Measurements from ENCODE around the gene CDH18. TPM values are rescaled to one million over a fixed set of nuclear protein-coding genes. Genes with fewer than 3 reads are reported as not detected.

Gene CDH18
- polyA plus RNA-seq, 1 donor from 2014 or later = 5.6 TPM

GRCh38 chr5:19547640-19548039, 440.4 kb downstream of the CDH18 start:
- Histone ChIP-seq H3K4me3 (ENCODE audit: low read length) (no peak overlapping the region), H3K36me3 (ENCODE audit: insufficient read depth, low read length) (no peaks in the 10 kb centered on the region), H3K9me2 (ENCODE audit: insufficient read depth, low read length) (no peaks in the 10 kb centered on the region), H4K20me1 (ENCODE audit: insufficient read depth) (no peaks in the 10 kb centered on the region), H3K27ac (ENCODE audit: low read length) (no peak overlapping the region), H3K9ac (ENCODE audit: low read length) (no peak overlapping the region), H2AFZ (ENCODE audit: low read depth, low read length) (no peak overlapping the region), H3K9me3 (ENCODE audit: low read length) (no peaks in the 10 kb centered on the region), H3K27me3 (ENCODE audit: insufficient read depth, low read depth, low read length) (no peaks in the 10 kb centered on the region), H3K79me2 (replicated peaks; ENCODE audit: insufficient read depth, low read length) (no peaks in the 10 kb centered on the region), H3K4me2 (ENCODE audit: low read length) (no peak overlapping the region), H3F3A (ENCODE audit: insufficient read depth, low read length, poor library complexity, severe bottlenecking) (no peaks in the 10 kb centered on the region)
- TF ChIP-seq RAD21 (conservative IDR thresholded peaks at IDR 0.05) (no peak), POLR2AphosphoS5 (IDR thresholded peaks at IDR 0.05) (no peak), MXI1 (conservative IDR thresholded peaks at IDR 0.05; ENCODE audit: poor library complexity, severe bottlenecking) (no peak), EP300 (conservative IDR thresholded peaks at IDR 0.05; ENCODE audit: poor library complexity, severe bottlenecking) (no peak), EZH2 (IDR thresholded peaks at IDR 0.05; ENCODE audit: borderline replicate concordance, insufficient read depth, low read length, poor library complexity, severe bottlenecking) (no peak), SMC3 (conservative IDR thresholded peaks at IDR 0.05; ENCODE audit: poor library complexity) (no peak), TAF1 (IDR thresholded peaks at IDR 0.05; ENCODE audit: low read depth) (no peak)
- TF ChIP-seq, protein P1, sequence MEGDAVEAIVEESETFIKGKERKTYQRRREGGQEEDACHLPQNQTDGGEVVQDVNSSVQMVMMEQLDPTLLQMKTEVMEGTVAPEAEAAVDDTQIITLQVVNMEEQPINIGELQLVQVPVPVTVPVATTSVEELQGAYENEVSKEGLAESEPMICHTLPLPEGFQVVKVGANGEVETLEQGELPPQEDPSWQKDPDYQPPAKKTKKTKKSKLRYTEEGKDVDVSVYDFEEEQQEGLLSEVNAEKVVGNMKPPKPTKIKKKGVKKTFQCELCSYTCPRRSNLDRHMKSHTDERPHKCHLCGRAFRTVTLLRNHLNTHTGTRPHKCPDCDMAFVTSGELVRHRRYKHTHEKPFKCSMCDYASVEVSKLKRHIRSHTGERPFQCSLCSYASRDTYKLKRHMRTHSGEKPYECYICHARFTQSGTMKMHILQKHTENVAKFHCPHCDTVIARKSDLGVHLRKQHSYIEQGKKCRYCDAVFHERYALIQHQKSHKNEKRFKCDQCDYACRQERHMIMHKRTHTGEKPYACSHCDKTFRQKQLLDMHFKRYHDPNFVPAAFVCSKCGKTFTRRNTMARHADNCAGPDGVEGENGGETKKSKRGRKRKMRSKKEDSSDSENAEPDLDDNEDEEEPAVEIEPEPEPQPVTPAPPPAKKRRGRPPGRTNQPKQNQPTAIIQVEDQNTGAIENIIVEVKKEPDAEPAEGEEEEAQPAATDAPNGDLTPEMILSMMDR (IDR thresholded peaks at IDR 0.05; ENCODE audit: poor library complexity, severe bottlenecking) = no peak
- TF ChIP-seq, protein P2, sequence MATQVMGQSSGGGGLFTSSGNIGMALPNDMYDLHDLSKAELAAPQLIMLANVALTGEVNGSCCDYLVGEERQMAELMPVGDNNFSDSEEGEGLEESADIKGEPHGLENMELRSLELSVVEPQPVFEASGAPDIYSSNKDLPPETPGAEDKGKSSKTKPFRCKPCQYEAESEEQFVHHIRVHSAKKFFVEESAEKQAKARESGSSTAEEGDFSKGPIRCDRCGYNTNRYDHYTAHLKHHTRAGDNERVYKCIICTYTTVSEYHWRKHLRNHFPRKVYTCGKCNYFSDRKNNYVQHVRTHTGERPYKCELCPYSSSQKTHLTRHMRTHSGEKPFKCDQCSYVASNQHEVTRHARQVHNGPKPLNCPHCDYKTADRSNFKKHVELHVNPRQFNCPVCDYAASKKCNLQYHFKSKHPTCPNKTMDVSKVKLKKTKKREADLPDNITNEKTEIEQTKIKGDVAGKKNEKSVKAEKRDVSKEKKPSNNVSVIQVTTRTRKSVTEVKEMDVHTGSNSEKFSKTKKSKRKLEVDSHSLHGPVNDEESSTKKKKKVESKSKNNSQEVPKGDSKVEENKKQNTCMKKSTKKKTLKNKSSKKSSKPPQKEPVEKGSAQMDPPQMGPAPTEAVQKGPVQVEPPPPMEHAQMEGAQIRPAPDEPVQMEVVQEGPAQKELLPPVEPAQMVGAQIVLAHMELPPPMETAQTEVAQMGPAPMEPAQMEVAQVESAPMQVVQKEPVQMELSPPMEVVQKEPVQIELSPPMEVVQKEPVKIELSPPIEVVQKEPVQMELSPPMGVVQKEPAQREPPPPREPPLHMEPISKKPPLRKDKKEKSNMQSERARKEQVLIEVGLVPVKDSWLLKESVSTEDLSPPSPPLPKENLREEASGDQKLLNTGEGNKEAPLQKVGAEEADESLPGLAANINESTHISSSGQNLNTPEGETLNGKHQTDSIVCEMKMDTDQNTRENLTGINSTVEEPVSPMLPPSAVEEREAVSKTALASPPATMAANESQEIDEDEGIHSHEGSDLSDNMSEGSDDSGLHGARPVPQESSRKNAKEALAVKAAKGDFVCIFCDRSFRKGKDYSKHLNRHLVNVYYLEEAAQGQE (IDR thresholded peaks at IDR 0.05; ENCODE audit: borderline replicate concordance) = no peak

- Histone ChIP-seq H3K9ac (ENCODE audit: low read length) (no peak overlapping the region), H3K36me3 (ENCODE audit: insufficient read depth, low read length) (no peaks in the 10 kb centered on the region), H3K9me2 (ENCODE audit: insufficient read depth, low read length) (no peaks in the 10 kb centered on the region), H2AFZ (ENCODE audit: low read depth, low read length) (no peak overlapping the region), H4K20me1 (ENCODE audit: insufficient read depth) (no peaks in the 10 kb centered on the region), H3K9me3 (ENCODE audit: low read length) (no peaks in the 10 kb centered on the region), H3K27me3 (ENCODE audit: insufficient read depth, low read depth, low read length) (no peaks in the 10 kb centered on the region), H3K79me2 (replicated peaks; ENCODE audit: insufficient read depth, low read length) (no peaks in the 10 kb centered on the region), H3K27ac (ENCODE audit: low read length) (no peak overlapping the region), H3K4me3 (ENCODE audit: low read length) (no peak overlapping the region), H3F3A (ENCODE audit: insufficient read depth, low read length, poor library complexity, severe bottlenecking) (no peaks in the 10 kb centered on the region), H3K4me2 (ENCODE audit: low read length) (no peak overlapping the region)
- TF ChIP-seq EP300 (conservative IDR thresholded peaks at IDR 0.05; ENCODE audit: poor library complexity, severe bottlenecking) (no peak), EZH2 (IDR thresholded peaks at IDR 0.05; ENCODE audit: borderline replicate concordance, insufficient read depth, low read length, poor library complexity, severe bottlenecking) (no peak), MXI1 (conservative IDR thresholded peaks at IDR 0.05; ENCODE audit: poor library complexity, severe bottlenecking) (no peak), RAD21 (conservative IDR thresholded peaks at IDR 0.05) (no peak), TAF1 (IDR thresholded peaks at IDR 0.05; ENCODE audit: low read depth) (no peak), POLR2AphosphoS5 (IDR thresholded peaks at IDR 0.05) (no peak), SMC3 (conservative IDR thresholded peaks at IDR 0.05; ENCODE audit: poor library complexity) (no peak)
- TF ChIP-seq, protein P1 (IDR thresholded peaks at IDR 0.05; ENCODE audit: poor library complexity, severe bottlenecking) = no peak
- TF ChIP-seq, protein P2 (IDR thresholded peaks at IDR 0.05; ENCODE audit: borderline replicate concordance) = no peak
Measured at GRCh38 chr5:19546521-19546920, 441.5 kb downstream of the CDH18 start.

All from neural cell (in vitro differentiated cells).